Fibroblast of skin of left quadriceps (primary cell): Measurements from ENCODE around the gene PCP4L1.
"Not testable (repeated sequence)": the region's sequence is repeated elsewhere in the genome, so short reads cannot be mapped to it uniquely, and the experiment has no call there.

Source experiments
- DNase-seq, 2 experiments: peaks; one replicate each; pipeline ENCODE4 v3.0.0-alpha.2; 2013; ENCODE audit warnings: low read depth in 2 of 2

Gene PCP4L1

GRCh38 chr1:161314201-161314981 lies 55.8 kb downstream of the PCP4L1 start, which contains the start of gene SDHC:
TSS of gene SDHC (plus strand) at chr1:161314381. CDS start at chr1:161314406, 25 bp downstream.
- peak; percentile 69 to 72 for DNase-seq

GRCh38 chr1:161315841-161316674 lies 57.5 kb downstream of the PCP4L1 start:
- not testable (repeated sequence) for DNase-seq

GRCh38 chr1:161324020-161324419 lies 65.5 kb downstream of the PCP4L1 start:
- no peak for DNase-seq

GRCh38 chr1:161330346-161330745 lies 71.8 kb downstream of the PCP4L1 start:
- no peak for DNase-seq

- DNase-seq: no peak
These were observed 74.6 kb downstream of the PCP4L1 start for GRCh38 chr1:161333166-161333565.
